Hepatocyte (in vitro differentiated cells): ENCODE measurements around the gene CXCR2.

ENCODE experiments used
- EZH2 ChIP-seq: fragments of 200-600 bp; sonication (generic); IDR thresholded peaks from 2 replicates; pipeline ENCODE4 v1.6.1; 2016; ENCODE audit warnings: antibody characterized with exemption, mild to moderate bottlenecking, borderline replicate concordance
- EZH2phosphoT487 ChIP-seq: fragments of 200-600 bp; sonication (generic); IDR thresholded peaks from one replicate; pipeline ENCODE4 v1.6.1; 2018; ENCODE audit warnings: antibody characterized with exemption, mild to moderate bottlenecking, low read depth, moderate library complexity; ENCODE audit not compliant: unreplicated experiment, severe bottlenecking
- TF ChIP-seq, protein P1 (sequence below): fragments of 200-600 bp; sonication (generic); IDR thresholded peaks from 2 replicates; pipeline ENCODE4 v1.5.1; 2016; ENCODE audit warnings: antibody characterized with exemption, mild to moderate bottlenecking; ENCODE audit not compliant: poor library complexity

GRCh38 chr2:218162814-218163213, 37.0 kb downstream of the CXCR2 start:
- TF ChIP-seq, protein P1, sequence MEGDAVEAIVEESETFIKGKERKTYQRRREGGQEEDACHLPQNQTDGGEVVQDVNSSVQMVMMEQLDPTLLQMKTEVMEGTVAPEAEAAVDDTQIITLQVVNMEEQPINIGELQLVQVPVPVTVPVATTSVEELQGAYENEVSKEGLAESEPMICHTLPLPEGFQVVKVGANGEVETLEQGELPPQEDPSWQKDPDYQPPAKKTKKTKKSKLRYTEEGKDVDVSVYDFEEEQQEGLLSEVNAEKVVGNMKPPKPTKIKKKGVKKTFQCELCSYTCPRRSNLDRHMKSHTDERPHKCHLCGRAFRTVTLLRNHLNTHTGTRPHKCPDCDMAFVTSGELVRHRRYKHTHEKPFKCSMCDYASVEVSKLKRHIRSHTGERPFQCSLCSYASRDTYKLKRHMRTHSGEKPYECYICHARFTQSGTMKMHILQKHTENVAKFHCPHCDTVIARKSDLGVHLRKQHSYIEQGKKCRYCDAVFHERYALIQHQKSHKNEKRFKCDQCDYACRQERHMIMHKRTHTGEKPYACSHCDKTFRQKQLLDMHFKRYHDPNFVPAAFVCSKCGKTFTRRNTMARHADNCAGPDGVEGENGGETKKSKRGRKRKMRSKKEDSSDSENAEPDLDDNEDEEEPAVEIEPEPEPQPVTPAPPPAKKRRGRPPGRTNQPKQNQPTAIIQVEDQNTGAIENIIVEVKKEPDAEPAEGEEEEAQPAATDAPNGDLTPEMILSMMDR = no peak
- TF ChIP-seq EZH2phosphoT487 (no peak), EZH2 (no peak)
